GM04503 (cell line): ENCODE results near the gene CHCHD3.
"Not testable (repeated sequence)": the region's sequence is repeated elsewhere in the genome, so short reads cannot be mapped to it uniquely, and the experiment has no call there.

Experiments used
- DNase-seq: peaks from one replicate; pipeline ENCODE4 v3.0.0-alpha.2; 2012; ENCODE audit warnings: low read depth

Gene CHCHD3

DNA sequence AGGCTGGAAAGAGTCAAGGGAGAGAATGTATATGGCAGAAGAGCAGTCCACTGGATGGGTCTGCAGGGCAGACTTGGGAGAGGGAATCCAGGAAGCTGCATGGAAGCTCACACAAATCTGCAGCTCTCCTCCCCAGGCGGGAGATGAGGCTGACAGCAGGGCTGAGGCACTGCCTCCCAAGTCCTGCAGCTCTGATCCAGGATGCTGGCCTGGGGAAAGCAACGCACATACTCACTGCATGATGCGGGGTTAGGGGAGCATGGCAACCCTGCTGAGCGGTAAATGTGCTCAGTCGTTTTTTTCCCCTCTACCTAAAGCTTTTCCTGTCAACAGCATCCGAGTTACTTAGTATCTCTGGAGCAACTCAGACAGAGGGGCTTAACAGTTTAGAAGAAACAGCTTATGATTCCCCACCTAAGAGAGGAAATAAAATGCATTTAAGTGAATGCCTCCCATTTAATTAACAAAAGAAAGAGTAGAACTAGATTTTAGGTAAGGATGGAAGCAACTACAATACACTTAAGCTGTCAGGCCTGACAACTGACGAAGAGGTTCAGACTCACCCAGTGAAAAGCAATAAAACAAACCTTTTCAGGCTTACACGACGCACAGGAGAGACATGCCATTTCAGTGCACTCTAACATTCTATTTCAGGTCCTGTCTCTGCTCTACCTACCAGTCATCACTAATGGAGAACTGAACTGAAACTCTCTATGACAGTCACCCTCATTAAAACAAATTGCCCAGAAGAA lies 37.0 kb downstream of the CHCHD3 start:
- DNase-seq: no peak

- DNase-seq: no peak
Observed at GRCh38 chr7:133040674-133041073, 41.2 kb downstream of the CHCHD3 start.

DNA sequence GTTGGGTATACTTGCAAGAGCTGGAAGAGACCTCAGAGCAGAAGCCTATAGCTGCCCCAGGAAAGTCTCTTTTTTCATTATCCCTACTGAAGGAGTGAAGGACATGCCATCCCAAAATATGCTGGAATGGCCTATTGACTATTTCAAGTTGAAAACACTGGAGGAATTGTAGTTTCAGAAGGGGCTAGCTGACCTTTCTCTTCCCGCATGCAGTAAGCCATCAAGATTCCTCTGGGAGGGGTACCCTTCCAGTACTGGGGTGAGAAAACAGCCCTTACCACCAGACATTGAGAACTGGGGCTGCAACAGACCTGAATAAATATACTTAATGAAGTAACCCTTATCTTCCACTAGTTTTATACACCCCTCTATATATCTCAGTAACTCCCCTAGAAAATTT lies 41.7 kb downstream of the CHCHD3 start:
- DNase-seq: no peak

DNA sequence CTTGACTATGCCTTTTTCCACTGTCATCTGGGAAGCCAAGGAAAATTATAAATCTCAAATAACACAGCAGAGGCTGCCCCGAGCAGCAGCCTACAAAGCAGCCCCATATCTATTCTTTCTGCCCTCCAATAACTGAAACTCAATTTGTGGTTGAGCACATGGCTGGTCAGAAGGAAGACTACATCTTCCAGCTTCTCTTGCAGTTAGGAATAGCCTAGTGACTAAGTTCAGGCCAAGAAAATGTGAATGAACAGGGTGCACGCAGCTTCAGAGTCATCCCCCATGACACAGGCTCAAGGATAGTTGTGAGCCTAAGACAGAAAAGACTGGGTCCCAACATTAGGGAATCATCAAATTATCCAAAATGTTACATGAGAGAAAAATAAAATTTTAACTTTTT lies 42.3 kb downstream of the CHCHD3 start:
- no peak for DNase-seq

- no peak for DNase-seq
Observed at GRCh38 chr7:133036289-133036688, 45.6 kb downstream of the CHCHD3 start.

DNA sequence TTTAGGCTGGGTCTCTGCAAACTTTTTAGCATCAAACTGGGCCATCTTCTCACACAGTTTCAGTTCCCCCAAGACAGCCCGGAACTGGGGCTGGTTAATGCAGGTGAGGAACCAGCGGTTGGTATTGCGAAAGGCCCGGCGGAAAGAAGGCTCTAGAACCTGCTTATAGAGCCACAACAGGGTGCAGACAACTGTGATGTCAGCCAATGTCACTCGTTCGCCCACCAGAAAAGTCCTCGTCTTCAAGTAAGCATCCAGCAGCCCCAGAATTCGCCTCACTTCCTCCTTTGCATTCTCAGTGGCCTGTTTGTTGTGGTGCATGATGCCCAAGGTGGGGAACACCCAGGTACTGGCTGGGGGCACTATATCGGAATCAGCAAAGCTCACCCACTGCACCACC lies 46.6 kb downstream of the CHCHD3 start:
- not testable (repeated sequence) for DNase-seq

- DNase-seq: no peak
Observed at GRCh38 chr7:133030346-133030745, 51.5 kb downstream of the CHCHD3 start.

DNA sequence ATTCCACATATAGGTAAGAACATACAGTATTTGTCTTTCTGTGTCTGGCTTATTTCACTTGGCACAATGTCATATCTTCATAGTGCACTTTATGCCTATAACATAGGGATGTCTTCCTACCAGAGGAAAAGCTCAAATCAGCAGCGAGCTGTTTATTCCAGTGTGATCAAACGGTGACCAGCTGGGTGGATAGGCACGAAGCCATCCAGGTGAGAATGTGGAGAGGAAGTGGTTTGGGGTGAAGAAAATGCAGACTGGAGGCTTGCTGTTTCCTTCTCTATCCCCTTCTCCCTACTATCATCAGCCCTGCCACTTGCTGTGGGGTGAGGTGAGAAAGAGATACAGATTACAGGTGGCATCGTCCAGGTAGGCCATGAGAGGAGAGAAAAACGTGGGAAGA lies 52.4 kb downstream of the CHCHD3 start:
- DNase-seq: no peak

DNA sequence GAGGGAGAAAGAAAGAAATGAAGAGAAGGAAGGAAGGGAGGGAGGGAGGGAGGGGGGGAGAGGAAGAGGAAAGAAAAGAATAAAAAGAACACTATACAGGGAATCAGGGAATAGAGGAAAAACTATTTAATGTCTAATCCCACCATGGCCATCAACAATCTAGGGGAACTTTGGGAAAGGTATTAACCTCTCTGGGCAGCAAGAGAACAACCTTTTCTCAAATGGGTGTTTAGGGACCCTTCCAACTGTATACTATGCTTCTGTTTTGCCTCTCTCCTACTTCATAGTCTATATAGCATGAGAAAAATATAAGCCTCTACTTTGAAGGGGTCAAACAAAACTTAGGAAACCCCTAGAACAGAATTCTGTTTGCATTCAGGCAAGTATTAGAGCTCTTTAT lies 54.5 kb downstream of the CHCHD3 start:
- DNase-seq: no peak

GRCh38 chr7:133026210-133026859 lies 55.6 kb downstream of the CHCHD3 start:
- DNase-seq: no peak

DNA sequence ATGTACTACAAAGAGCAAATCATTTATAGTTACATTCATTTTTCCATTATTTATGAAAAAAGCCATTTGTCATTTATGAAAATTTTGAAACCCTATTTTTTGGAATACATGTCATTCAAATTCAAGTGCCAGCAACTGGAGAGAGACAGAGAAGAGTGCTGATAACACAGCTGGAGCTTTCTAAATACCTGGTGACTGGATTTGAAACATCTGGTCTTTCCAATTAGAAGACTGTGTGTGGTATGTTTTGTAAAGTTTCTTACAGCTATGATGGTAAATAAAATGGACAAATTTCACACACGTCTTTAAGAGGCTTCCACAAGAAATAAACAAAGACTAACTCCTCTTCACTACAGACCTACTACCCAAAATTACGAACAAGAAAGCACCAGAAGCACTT lies 56.8 kb downstream of the CHCHD3 start:
- DNase-seq: no peak

- no peak for DNase-seq
Observed at GRCh38 chr7:133024596-133024995, 57.3 kb downstream of the CHCHD3 start.

DNA sequence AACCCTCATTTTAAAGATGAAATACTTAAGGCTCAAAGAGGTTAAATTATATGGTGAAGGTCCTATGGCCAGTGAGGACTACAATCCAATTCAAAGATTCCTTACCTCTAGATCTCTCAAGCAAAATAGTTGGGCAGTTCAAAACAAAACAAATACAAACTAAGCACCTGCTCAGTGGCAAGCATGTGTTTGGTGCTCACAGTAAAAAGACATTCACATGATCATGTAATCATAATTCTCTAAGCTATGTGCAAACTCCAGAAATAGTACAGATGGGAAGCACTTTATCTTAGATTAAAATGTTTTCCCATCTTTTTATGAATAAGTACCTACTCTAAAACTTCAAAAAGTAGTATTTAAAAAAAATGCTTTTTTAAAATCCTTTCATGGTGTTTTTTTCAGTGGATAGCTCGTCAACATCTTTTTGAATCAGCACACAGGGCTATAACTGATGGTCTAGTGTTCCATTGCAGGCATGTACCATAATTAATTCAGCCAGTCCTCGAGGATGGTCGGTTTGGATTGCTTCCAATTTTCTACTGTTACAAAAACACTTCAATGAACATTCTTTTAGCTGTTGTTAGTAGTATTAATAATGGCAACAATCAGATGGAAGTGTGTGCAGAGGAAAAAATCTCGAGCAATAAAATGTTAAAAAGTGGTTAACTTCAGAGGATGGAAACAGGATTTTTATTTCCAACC lies 58.4 kb downstream of the CHCHD3 start:
- no peak for DNase-seq

DNA sequence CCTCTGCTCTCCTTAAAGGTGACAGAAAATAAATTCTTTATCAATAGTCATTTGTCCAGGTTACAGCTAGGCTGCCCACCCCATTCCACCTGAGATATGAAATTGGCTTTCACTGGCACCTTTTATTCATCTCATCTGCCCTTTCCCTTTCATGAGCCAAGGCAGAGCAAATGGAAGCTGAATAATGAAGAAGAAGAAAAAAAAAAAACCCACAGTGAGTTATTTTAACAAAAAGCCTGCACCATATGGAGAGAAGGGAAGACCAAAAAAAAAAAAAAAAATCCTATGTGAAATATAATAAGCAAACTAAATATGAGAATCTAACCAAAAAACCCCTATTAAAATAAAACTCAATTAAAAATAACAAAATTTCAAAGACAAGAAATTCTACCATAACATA lies 59.2 kb downstream of the CHCHD3 start:
- no peak for DNase-seq

GRCh38 chr7:133021196-133021595 lies 60.7 kb downstream of the CHCHD3 start:
- DNase-seq: no peak

- DNase-seq: no peak
Observed at GRCh38 chr7:133020496-133020895, 61.4 kb downstream of the CHCHD3 start.

DNA sequence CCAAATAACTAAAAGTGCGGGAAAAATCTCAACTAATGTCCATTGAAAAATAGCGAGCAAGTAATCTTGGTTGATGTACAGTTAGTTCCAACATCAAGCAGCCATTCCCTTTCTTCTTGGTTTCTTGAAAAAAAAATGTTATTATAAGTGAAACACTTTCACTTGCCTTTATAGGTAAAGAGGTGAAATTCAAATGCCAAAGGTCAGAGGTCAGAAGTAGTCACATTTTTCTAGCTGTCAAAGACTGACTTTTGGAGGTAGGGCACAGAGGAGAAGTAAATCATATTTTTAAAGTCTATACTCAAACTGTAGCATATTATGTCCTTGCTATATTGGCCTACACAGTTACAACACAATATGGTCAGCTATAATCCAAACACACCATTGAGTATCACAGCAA lies 62.3 kb downstream of the CHCHD3 start:
- no peak for DNase-seq

DNA sequence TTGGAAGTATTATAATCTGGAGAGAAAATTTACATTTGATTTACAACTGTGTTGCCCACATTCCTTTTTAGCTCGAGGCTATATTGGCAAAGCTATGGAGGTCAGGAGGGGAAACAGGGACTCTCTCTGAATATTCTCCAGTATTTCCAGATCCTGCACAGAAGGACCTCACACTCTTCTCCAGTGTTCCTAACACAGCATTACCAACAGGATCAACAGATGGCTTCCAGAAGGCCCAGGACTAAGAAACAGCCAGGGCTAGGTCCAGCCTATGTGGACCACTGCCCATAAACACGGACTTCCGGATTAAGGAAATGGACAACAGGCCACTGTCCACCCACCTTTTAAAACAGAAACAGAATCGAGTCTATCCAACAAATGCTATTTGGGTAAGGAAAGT lies 65.3 kb downstream of the CHCHD3 start:
- no peak for DNase-seq

- no peak for DNase-seq
Observed at GRCh38 chr7:133015888-133016287, 66.0 kb downstream of the CHCHD3 start.

DNA sequence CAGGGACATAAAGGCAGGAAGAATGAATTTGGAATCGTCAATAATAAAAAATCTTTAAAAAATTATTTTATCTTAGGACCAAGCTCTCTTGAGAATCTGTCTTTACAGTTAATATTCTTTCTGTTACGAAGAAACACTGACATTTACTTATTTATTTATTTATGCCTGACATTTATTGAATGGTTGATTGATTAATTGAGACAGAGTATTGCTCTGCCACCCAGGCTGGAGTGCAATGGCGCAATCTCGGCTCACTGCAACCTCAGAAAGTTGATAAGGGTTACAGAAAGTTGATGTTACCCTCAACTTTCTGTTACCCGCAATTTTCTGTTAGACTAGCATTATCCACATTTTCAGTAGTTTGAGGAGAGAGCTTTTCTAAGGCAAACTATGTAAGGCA lies 70.1 kb downstream of the CHCHD3 start:
- no peak for DNase-seq

GRCh38 chr7:133009426-133010252 lies 72.3 kb downstream of the CHCHD3 start:
- no peak for DNase-seq

- DNase-seq: no peak
Observed at GRCh38 chr7:133007961-133008360, 73.9 kb downstream of the CHCHD3 start.
